ENCODE data around the gene ADAMTS1.

The ADAMTS1 gene

GRCh38 chr21:26844258-26845065 lies 747 bp downstream of the ADAMTS1 start (continued):
- TF ChIP-seq ZNF274 (IDR thresholded peaks at IDR 0.05; ENCODE audit: low read length) (no peak), ZNF274 (tag by site-specific recombination; IDR thresholded peaks at IDR 0.05; ENCODE audit: borderline replicate concordance) (no peak), PRDM4 (tag by site-specific recombination; IDR thresholded peaks at IDR 0.05) (no peak), ZNF398 (tag by site-specific recombination; IDR thresholded peaks at IDR 0.05) (no peak), ZNF692 (tag by site-specific recombination; IDR thresholded peaks at IDR 0.05) (no peak), ZNF792 (tag by site-specific recombination; IDR thresholded peaks at IDR 0.05) (no peak), YY2 (tag by site-specific recombination; IDR thresholded peaks at IDR 0.05) (no peak), ZNF146 (tag by site-specific recombination; IDR thresholded peaks at IDR 0.05) (no peak), ZNF747 (tag by site-specific recombination; IDR thresholded peaks at IDR 0.05) (no peak), ZNF292 (tag by site-specific recombination; IDR thresholded peaks at IDR 0.05; ENCODE audit: borderline replicate concordance, low read depth) (no peak), ZNF76 (tag by site-specific recombination; IDR thresholded peaks at IDR 0.05; ENCODE audit: borderline replicate concordance, low read depth) (0 out of 2 replicates have a peak, but pooled peaks have one; percentile 34), PRDM6 (tag by site-specific recombination; IDR thresholded peaks at IDR 0.05) (no peak), ZNF114 (tag by site-specific recombination; IDR thresholded peaks at IDR 0.05) (no peak), ZNF223 (tag by site-specific recombination; IDR thresholded peaks at IDR 0.05) (peak; percentile 23; the same call in 1 of the 2 replicates), ZNF548 (tag by site-specific recombination; IDR thresholded peaks at IDR 0.05) (no peak), ZBTB49 (tag by site-specific recombination; IDR thresholded peaks at IDR 0.05; ENCODE audit: low read depth) (no peak), ZNF341 (tag by site-specific recombination; IDR thresholded peaks at IDR 0.05; ENCODE audit: low read depth) (peak; percentile 8; the same call in 1 of the 2 replicates), EGR2 (tag by site-specific recombination; IDR thresholded peaks at IDR 0.05; ENCODE audit: low read depth) (peak; percentile 86), ZNF555 (tag by site-specific recombination; conservative IDR thresholded peaks at IDR 0.05) (no peak), ZFP41 (tag by site-specific recombination; IDR thresholded peaks at IDR 0.05; ENCODE audit: borderline replicate concordance) (no peak), ZNF2 (tag by site-specific recombination; IDR thresholded peaks at IDR 0.05) (no peak), ZNF184 (tag by site-specific recombination; IDR thresholded peaks at IDR 0.05) (no peak), FEZF1 (tag by site-specific recombination; IDR thresholded peaks at IDR 0.05) (no peak), ZBTB11 (tag by site-specific recombination; conservative IDR thresholded peaks at IDR 0.05; ENCODE audit: low read depth) (peak; percentile 45; the same call in 1 of the 2 replicates), ZFHX2 (tag by site-specific recombination; conservative IDR thresholded peaks at IDR 0.05) (peak; percentile 92), ZBTB7A (tag by site-specific recombination; IDR thresholded peaks at IDR 0.05; ENCODE audit: low read depth) (no peak; the same call in 1 of the 2 replicates)

Measured in HEK293 (cell line).